Trophoblast cell (in vitro differentiated cells and primary cell): ENCODE measurements around the gene INPP5D.

ENCODE experiments used
- DNase-seq, 2 donors: peaks; one replicate each; pipeline ENCODE4 v3.0.0-alpha.2; 2016
- H2AFZ ChIP-seq: 2 replicates; pipeline ENCODE4 v1.6.1; 2013; ENCODE audit warnings: low read length, moderate library complexity, mild to moderate bottlenecking; ENCODE audit not compliant: insufficient read depth, poor library complexity
- H2AK5ac ChIP-seq: 2 replicates; pipeline ENCODE4 v1.6.1; 2013; ENCODE audit warnings: mild to moderate bottlenecking, low read length
- H2BK120ac ChIP-seq: 2 replicates; pipeline ENCODE4 v1.6.1; 2013; ENCODE audit warnings: low read length, mild to moderate bottlenecking, moderate library complexity; ENCODE audit not compliant: insufficient read depth, poor library complexity
- H2BK12ac ChIP-seq: 2 replicates; pipeline ENCODE4 v1.6.1; 2013; ENCODE audit warnings: mild to moderate bottlenecking, low read length, moderate library complexity
- H2BK5ac ChIP-seq: 2 replicates; pipeline ENCODE4 v1.6.1; 2013; ENCODE audit warnings: low read length, low read depth, moderate library complexity, mild to moderate bottlenecking; ENCODE audit not compliant: poor library complexity
- H3K14ac ChIP-seq: 2 replicates; pipeline ENCODE4 v1.6.1; 2013; ENCODE audit warnings: mild to moderate bottlenecking, low read length
- H3K18ac ChIP-seq: 2 replicates; pipeline ENCODE4 v1.6.1; 2013; ENCODE audit warnings: mild to moderate bottlenecking, low read length
- H3K23ac ChIP-seq: 2 replicates; pipeline ENCODE4 v1.6.1; 2013; ENCODE audit warnings: low read length
- H3K27ac ChIP-seq: 2 replicates; pipeline ENCODE4 v1.5.1; 2013; ENCODE audit warnings: low read depth, mild to moderate bottlenecking, inconsistent platforms, low read length, moderate library complexity
- H3K27me3 ChIP-seq: 2 replicates; pipeline ENCODE4 v1.6.1; 2013; ENCODE audit warnings: inconsistent platforms, mild to moderate bottlenecking, low read length, moderate library complexity; ENCODE audit not compliant: insufficient read depth
- H3K36me3 ChIP-seq, 2 experiments: 1 replicate in 1 of 2; 2 replicates in 1 of 2; pipeline ENCODE4 v1.6.1; 2013; ENCODE audit warnings: low read length in 2 of 2, mild to moderate bottlenecking in 2 of 2, moderate library complexity in 1 of 2; ENCODE audit not compliant: insufficient read depth in 2 of 2, control insufficient read depth in 1 of 2
- H3K4ac ChIP-seq: 2 replicates; pipeline ENCODE4 v1.6.1; 2013; ENCODE audit warnings: low read depth, mild to moderate bottlenecking, low read length, moderate library complexity
- H3K4me1 ChIP-seq, 2 experiments: 1 replicate in 1 of 2; 2 replicates in 1 of 2; pipeline ENCODE4 v1.6.1; 2013; ENCODE audit warnings: low read length in 2 of 2, mild to moderate bottlenecking in 2 of 2, moderate library complexity in 1 of 2; ENCODE audit not compliant: insufficient read depth in 2 of 2, control insufficient read depth in 1 of 2
- H3K4me2 ChIP-seq: 2 replicates; pipeline ENCODE4 v1.6.1; 2013; ENCODE audit warnings: inconsistent platforms, mild to moderate bottlenecking, low read length, moderate library complexity
- H3K4me3 ChIP-seq: 2 replicates; pipeline ENCODE4 v1.5.1; 2013; ENCODE audit warnings: mild to moderate bottlenecking, low read depth, low read length, inconsistent platforms
- H3K79me1 ChIP-seq: one replicate; pipeline ENCODE4 v1.6.1; 2013; ENCODE audit warnings: low read length
- H3K79me2 ChIP-seq: 2 replicates; pipeline ENCODE4 v1.6.1; 2013; ENCODE audit warnings: low read length, mild to moderate bottlenecking; ENCODE audit not compliant: control insufficient read depth, insufficient read depth, poor library complexity
- H3K9ac ChIP-seq: 2 replicates; pipeline ENCODE4 v1.6.1; 2013; ENCODE audit warnings: mild to moderate bottlenecking, low read length
- H3K9me3 ChIP-seq: 2 replicates; pipeline ENCODE4 v1.6.1; 2013; ENCODE audit warnings: low read depth, mild to moderate bottlenecking, control low read depth, inconsistent platforms, low read length; ENCODE audit not compliant: insufficient read depth
- H4K12ac ChIP-seq: 2 replicates; pipeline ENCODE4 v1.6.1; 2013; ENCODE audit warnings: low read depth, mild to moderate bottlenecking, low read length, moderate library complexity
- H4K8ac ChIP-seq: 2 replicates; pipeline ENCODE4 v1.6.1; 2013; ENCODE audit warnings: low read depth, mild to moderate bottlenecking, low read length, moderate library complexity
- H4K91ac ChIP-seq: one replicate; pipeline ENCODE4 v1.6.1; 2013; ENCODE audit warnings: low read depth, mild to moderate bottlenecking, low read length, moderate library complexity
- WGBS: extraction: QIAGEN DNeasy Blood & Tissue Kit; methylation state at CpG from one replicate; pipeline ENCODE4 v1.1.7; 2013; ENCODE audit warnings: missing lambda C conversion rate; ENCODE audit not compliant: insufficient read length, insufficient coverage; ENCODE audit errors: extremely low coverage; 5-methylcytosine and 5-hydroxymethylcytosine counted together

INPP5D gene

DNA sequence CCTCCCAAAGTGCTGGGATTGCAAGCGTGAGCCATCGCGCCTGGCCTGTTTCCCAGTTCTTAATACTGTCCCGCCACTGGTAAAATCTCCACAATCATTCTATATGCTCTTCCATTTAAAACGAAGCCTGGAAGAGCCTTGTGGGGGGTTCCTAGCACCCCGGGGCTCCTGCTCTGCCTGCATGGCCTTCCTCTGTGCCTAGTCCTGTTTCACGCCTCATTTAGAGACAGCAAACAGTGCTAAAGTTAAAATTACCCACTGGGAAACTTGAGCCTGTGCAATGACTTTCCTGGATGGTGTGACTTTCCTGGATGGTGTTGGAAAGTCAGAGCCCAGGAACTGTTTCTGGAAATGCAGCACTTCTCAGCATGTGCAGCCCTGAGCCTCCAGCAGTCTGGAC is 55.0 kb downstream of the INPP5D start:
- Histone ChIP-seq H4K91ac (no peak overlapping the region), H2BK120ac (no peak overlapping the region), H4K8ac (no peak overlapping the region), H3K23ac (no peak overlapping the region), H3K4me1 (no peaks in the 10 kb centered on the region), H2AFZ (no peak overlapping the region), H3K27me3 (no peaks in the 10 kb centered on the region), H3K9ac (no peak overlapping the region), H3K4me2 (no peak overlapping the region), H3K4ac (no peak overlapping the region), H3K4me3 (no peak overlapping the region), H3K18ac (no peak overlapping the region), H2BK5ac (no peak overlapping the region), H3K79me2 (no peaks in the 10 kb centered on the region), H3K9me3 (no peaks in the 10 kb centered on the region), H3K14ac (no peak overlapping the region), H3K36me3 (no peaks in the 10 kb centered on the region), H2AK5ac (no peak overlapping the region), H4K12ac (no peak overlapping the region), H3K27ac (no peak overlapping the region), H3K79me1 (no peaks in the 10 kb centered on the region), H2BK12ac (no peak overlapping the region)
- WGBS, result no CpG with 5 or more reads among the region's 7 CpGs
- no peak for DNase-seq

- Histone ChIP-seq H3K36me3 (no peaks in the 10 kb centered on the region), H2BK120ac (no peak overlapping the region)
- WGBS, result no CpG with 5 or more reads among the region's 2 CpGs
Measured at GRCh38 chr2:233115741-233116140, 55.6 kb downstream of the INPP5D start.

DNA sequence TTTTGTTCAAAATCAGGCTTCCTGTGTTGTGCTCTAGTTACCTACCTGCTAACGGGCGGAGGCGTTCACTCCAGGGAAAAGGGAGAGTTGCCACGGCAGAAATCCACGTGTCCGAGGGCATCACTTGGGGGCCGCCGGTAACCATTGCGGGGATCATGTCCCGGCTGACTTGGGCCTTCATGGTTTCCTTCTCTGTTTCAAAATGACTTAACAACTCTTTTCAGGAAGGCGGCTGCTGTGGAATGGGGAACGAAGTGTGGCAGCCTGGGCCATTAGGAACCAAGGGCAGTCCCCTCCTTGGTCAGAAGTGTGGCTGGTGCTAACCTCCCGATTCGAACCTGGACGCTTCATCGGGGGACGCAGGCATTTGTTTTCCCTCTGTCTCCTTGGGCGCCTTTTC is 56.8 kb downstream of the INPP5D start:
- H4K91ac ChIP-seq, result no peak overlapping the region
- no peak overlapping the region for H2BK120ac ChIP-seq
- H2AFZ ChIP-seq, result no peak overlapping the region
- peaks cover 1% of the 10 kb centered on the region for H3K79me2 ChIP-seq
- no peak overlapping the region for H2BK12ac ChIP-seq
- no peak overlapping the region for H3K23ac ChIP-seq
- peaks cover 0 to 3% of the 10 kb centered on the region in 2 experiments for H3K4me1 ChIP-seq
- H3K36me3 ChIP-seq, result no peaks in the 10 kb centered on the region
- no peak overlapping the region for H3K4me2 ChIP-seq
- no peak overlapping the region for H3K14ac ChIP-seq
- no peaks in the 10 kb centered on the region for H3K79me1 ChIP-seq
- H2BK5ac ChIP-seq, result no peak overlapping the region
- H3K9ac ChIP-seq, result no peak overlapping the region
- H3K9me3 ChIP-seq, result no peaks in the 10 kb centered on the region
- H4K8ac ChIP-seq, result no peak overlapping the region
- H2AK5ac ChIP-seq, result no peak overlapping the region
- no peak overlapping the region for H3K18ac ChIP-seq
- no peak overlapping the region for H3K4ac ChIP-seq
- no peaks in the 10 kb centered on the region for H3K27me3 ChIP-seq
- WGBS, result no CpG with 5 or more reads among the region's 18 CpGs
- DNase-seq, result no peak
- H3K4me3 ChIP-seq, result no peak overlapping the region
- no peak overlapping the region for H4K12ac ChIP-seq
- no peak overlapping the region for H3K27ac ChIP-seq

More at GRCh38 chr2:233115741-233116140, 55.6 kb downstream of the INPP5D start:
- no peak overlapping the region for H4K12ac ChIP-seq
- DNase-seq, result no peak
- H2AK5ac ChIP-seq, result no peak overlapping the region
- H4K8ac ChIP-seq, result no peak overlapping the region
- H3K9ac ChIP-seq, result no peak overlapping the region
- H3K18ac ChIP-seq, result no peak overlapping the region
- H3K27me3 ChIP-seq, result no peaks in the 10 kb centered on the region
- no peak overlapping the region for H3K4me2 ChIP-seq
- no peak overlapping the region for H3K23ac ChIP-seq
- H2BK12ac ChIP-seq, result no peak overlapping the region
- no peaks in the 10 kb centered on the region for H3K9me3 ChIP-seq
- H3K4me1 ChIP-seq, result peaks cover 0 to 3% of the 10 kb centered on the region in 2 experiments
- H2AFZ ChIP-seq, result no peak overlapping the region
- no peak overlapping the region for H2BK5ac ChIP-seq
- no peak overlapping the region for H4K91ac ChIP-seq
- no peak overlapping the region for H3K14ac ChIP-seq
- peaks cover 1% of the 10 kb centered on the region for H3K79me2 ChIP-seq
- no peak overlapping the region for H3K4me3 ChIP-seq
- no peak overlapping the region for H3K4ac ChIP-seq
- H3K27ac ChIP-seq, result no peak overlapping the region
- no peaks in the 10 kb centered on the region for H3K79me1 ChIP-seq

DNA sequence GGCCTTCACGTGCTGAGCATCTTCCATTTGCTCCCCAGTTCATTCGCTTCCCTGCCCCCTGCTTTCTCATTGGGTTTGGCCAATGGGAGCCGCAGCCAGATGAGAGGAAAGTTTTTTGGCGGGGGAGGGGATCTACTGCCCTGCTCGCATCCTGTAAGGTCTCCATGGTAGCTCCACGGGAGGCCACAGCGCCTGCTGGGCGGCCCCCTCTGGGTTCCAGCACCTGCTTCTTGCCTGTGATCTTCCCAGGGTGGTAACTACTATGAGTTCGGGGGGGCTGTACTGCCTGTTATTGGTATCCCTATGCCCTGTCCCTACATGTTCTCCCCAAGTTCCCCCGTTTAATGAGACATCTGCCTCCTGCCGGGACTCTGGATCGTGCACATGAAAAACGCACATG is 57.2 kb downstream of the INPP5D start:
- no peak overlapping the region for H3K23ac ChIP-seq
- no peak overlapping the region for H3K4me2 ChIP-seq
- no peak overlapping the region for H3K4me3 ChIP-seq
- no peak overlapping the region for H2BK5ac ChIP-seq
- peaks cover 1% of the 10 kb centered on the region for H3K79me2 ChIP-seq
- H2BK120ac ChIP-seq, result no peak overlapping the region
- no peak overlapping the region for H2AK5ac ChIP-seq
- H3K18ac ChIP-seq, result no peak overlapping the region
- no peak overlapping the region for H2AFZ ChIP-seq
- H3K27me3 ChIP-seq, result no peaks in the 10 kb centered on the region
- peaks cover 0 to 3% of the 10 kb centered on the region in 2 experiments for H3K4me1 ChIP-seq
- H3K9me3 ChIP-seq, result no peaks in the 10 kb centered on the region
- no peaks in the 10 kb centered on the region for H3K36me3 ChIP-seq
- WGBS, result no CpG with 5 or more reads among the region's 13 CpGs
- H4K91ac ChIP-seq, result no peak overlapping the region
- no peaks in the 10 kb centered on the region for H3K79me1 ChIP-seq
- no peak overlapping the region for H4K12ac ChIP-seq
- H4K8ac ChIP-seq, result no peak overlapping the region
- H3K14ac ChIP-seq, result no peak overlapping the region
- no peak for DNase-seq
- no peak overlapping the region for H3K4ac ChIP-seq
- no peak overlapping the region for H3K9ac ChIP-seq
- H2BK12ac ChIP-seq, result no peak overlapping the region
- no peak overlapping the region for H3K27ac ChIP-seq
